ENCODE data around the gene URB1. TPM values are rescaled to one million over a fixed set of nuclear protein-coding genes. Genes with fewer than 3 reads are reported as not detected.
"Not testable (repeated sequence)": the region's sequence is repeated elsewhere in the genome, so short reads cannot be mapped to it uniquely, and the experiment has no call there.

Gene URB1
- total RNA-seq, 1 experiment from 2014 or later, result 18.1 TPM

DNA sequence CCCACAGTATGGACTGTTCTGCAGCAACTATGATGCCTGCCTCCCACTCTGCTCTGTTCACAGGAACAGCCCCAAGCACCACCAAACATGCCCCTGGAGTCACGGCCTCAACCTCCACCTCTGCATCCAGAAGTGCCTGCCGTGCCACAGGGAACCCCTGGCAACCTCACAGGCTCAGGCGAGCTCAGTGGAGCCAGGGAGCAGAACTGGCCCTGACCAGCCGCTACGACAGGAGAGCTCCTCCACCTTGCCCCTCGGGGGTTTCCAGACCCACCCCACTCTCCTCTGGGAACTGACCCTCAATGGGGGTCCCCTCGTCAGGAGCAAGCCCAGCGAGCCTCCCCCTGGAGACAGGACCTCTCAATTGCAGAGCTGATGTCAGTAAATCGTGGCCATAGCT lies 81.2 kb downstream of the URB1 start:
- BruUV-seq (replicated peaks), result no TSS peak
- DNase-seq (ENCODE audit: low read depth, low spot score) (no peak), ATAC-seq (no peak)
- Histone ChIP-seq H3K36me3 (ENCODE audit: control insufficient read depth, insufficient read depth, low read length) (no peaks in the 10 kb centered on the region), H3K9me3 (ENCODE audit: control insufficient read depth, insufficient read depth, low read depth, low read length) (no peaks in the 10 kb centered on the region), H3K27me3 (ENCODE audit: control insufficient read depth, insufficient read depth, low read length) (no peaks in the 10 kb centered on the region), H3K4me1 (ENCODE audit: control insufficient read depth, insufficient read depth, low read length) (no peaks in the 10 kb centered on the region), H3K27ac (ENCODE audit: low read length) (no peak overlapping the region), H3K4me3 (ENCODE audit: low read depth in 2 of 2, low read length in 2 of 2) (no peak overlapping the region)
- ChIA-PET POLR2A (no interaction called here), CTCF (no interaction called here)
- TF ChIP-seq SIN3A (IDR thresholded peaks at IDR 0.05; ENCODE audit: borderline replicate concordance, insufficient read depth, low read depth, low read length) (no peak), TCF7L2 (IDR thresholded peaks at IDR 0.05; ENCODE audit: low read depth, low read length) (no peak), POLR2AphosphoS5 (IDR thresholded peaks at IDR 0.05; ENCODE audit: low read depth, low read length) (no peak)
- TF ChIP-seq, protein P1, sequence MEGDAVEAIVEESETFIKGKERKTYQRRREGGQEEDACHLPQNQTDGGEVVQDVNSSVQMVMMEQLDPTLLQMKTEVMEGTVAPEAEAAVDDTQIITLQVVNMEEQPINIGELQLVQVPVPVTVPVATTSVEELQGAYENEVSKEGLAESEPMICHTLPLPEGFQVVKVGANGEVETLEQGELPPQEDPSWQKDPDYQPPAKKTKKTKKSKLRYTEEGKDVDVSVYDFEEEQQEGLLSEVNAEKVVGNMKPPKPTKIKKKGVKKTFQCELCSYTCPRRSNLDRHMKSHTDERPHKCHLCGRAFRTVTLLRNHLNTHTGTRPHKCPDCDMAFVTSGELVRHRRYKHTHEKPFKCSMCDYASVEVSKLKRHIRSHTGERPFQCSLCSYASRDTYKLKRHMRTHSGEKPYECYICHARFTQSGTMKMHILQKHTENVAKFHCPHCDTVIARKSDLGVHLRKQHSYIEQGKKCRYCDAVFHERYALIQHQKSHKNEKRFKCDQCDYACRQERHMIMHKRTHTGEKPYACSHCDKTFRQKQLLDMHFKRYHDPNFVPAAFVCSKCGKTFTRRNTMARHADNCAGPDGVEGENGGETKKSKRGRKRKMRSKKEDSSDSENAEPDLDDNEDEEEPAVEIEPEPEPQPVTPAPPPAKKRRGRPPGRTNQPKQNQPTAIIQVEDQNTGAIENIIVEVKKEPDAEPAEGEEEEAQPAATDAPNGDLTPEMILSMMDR (IDR thresholded peaks at IDR 0.05), result no peak
- TF ChIP-seq, protein P2, sequence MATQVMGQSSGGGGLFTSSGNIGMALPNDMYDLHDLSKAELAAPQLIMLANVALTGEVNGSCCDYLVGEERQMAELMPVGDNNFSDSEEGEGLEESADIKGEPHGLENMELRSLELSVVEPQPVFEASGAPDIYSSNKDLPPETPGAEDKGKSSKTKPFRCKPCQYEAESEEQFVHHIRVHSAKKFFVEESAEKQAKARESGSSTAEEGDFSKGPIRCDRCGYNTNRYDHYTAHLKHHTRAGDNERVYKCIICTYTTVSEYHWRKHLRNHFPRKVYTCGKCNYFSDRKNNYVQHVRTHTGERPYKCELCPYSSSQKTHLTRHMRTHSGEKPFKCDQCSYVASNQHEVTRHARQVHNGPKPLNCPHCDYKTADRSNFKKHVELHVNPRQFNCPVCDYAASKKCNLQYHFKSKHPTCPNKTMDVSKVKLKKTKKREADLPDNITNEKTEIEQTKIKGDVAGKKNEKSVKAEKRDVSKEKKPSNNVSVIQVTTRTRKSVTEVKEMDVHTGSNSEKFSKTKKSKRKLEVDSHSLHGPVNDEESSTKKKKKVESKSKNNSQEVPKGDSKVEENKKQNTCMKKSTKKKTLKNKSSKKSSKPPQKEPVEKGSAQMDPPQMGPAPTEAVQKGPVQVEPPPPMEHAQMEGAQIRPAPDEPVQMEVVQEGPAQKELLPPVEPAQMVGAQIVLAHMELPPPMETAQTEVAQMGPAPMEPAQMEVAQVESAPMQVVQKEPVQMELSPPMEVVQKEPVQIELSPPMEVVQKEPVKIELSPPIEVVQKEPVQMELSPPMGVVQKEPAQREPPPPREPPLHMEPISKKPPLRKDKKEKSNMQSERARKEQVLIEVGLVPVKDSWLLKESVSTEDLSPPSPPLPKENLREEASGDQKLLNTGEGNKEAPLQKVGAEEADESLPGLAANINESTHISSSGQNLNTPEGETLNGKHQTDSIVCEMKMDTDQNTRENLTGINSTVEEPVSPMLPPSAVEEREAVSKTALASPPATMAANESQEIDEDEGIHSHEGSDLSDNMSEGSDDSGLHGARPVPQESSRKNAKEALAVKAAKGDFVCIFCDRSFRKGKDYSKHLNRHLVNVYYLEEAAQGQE (IDR thresholded peaks at IDR 0.05; ENCODE audit: insufficient read depth in 1 of 2, low read depth in 2 of 2, low read length in 1 of 2), result no peak
- intact Hi-C loops (cut with micrococcal nuclease; ENCODE audit: unreplicated experiment), result no loop called here
- in situ Hi-C loops (cut with HindIII; ENCODE audit: low pct_unique_long_range_greater_than_20kb, low sequenced_read_pairs), result no loop called here

DNA sequence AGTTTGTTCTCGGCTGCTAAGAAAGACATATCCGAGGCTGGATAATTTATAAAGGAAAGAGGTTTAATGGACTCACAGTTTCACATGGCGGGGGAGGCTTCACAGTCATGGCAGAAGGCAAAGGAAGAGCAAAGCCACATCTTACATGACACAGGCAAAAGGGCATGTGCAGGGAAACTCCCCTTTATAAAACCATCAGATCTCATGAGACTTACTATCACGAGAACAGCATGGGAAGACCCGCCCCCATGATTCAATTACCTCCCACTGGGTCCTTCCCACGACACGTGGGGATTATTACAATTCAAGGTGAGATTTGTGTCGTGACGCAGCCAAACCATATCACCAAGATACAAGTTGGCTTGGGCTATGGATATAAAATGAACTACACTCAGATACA lies 81.8 kb downstream of the URB1 start:
- CTCF ChIA-PET; ATAC-seq; in situ Hi-C loops (cut with HindIII; ENCODE audit: low pct_unique_long_range_greater_than_20kb, low sequenced_read_pairs); H3K27ac ChIP-seq (ENCODE audit: low read length); DNase-seq (ENCODE audit: low read depth, low spot score); H3K36me3 ChIP-seq (ENCODE audit: control insufficient read depth, insufficient read depth, low read length); POLR2A ChIA-PET; H3K9me3 ChIP-seq (ENCODE audit: control insufficient read depth, insufficient read depth, low read depth, low read length); H3K4me3 ChIP-seq (ENCODE audit: low read depth in 2 of 2, low read length in 2 of 2); H3K4me1 ChIP-seq (ENCODE audit: control insufficient read depth, insufficient read depth, low read length); H3K27me3 ChIP-seq (ENCODE audit: control insufficient read depth, insufficient read depth, low read length); intact Hi-C loops (cut with micrococcal nuclease; ENCODE audit: unreplicated experiment); BruUV-seq (replicated peaks): not testable (repeated sequence)

DNA sequence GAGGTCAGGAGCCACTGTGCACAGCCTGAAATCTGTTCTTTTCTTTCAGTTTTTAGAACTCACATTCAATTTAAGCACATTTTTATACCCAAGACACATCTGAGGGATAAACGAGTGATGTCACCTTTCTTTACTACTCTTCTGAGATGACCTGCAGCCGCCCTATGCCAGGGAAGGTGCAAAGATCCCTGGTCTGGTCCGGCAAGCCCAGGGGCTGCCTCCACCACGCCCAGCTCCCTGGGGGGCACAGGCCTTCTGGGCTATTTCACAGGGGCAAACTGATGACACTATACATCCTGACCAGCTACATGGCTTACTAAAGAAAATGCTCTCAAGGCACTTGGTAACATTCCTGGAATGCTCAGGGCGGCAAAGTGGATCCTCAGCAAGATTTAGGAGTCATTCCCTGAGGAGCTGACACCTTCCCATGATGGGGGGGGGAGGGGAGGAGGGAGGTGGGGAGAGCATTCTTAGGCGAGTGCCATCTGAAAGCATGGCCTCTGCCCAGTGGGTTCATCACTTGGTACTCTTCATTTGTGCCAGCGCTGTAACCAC lies 82.8 kb downstream of the URB1 start:
- no peak overlapping the region for H3K4me3 ChIP-seq (ENCODE audit: low read depth in 2 of 2, low read length in 2 of 2)
- no peaks in the 10 kb centered on the region for H3K27me3 ChIP-seq (ENCODE audit: control insufficient read depth, insufficient read depth, low read length)
- intact Hi-C loops (cut with micrococcal nuclease; ENCODE audit: unreplicated experiment) (no loop called here), in situ Hi-C loops (cut with HindIII; ENCODE audit: low pct_unique_long_range_greater_than_20kb, low sequenced_read_pairs) (no loop called here)
- no peaks in the 10 kb centered on the region for H3K4me1 ChIP-seq (ENCODE audit: control insufficient read depth, insufficient read depth, low read length)
- no peak overlapping the region for H3K27ac ChIP-seq (ENCODE audit: low read length)
- H3K36me3 ChIP-seq (ENCODE audit: control insufficient read depth, insufficient read depth, low read length), result no peaks in the 10 kb centered on the region
- ChIA-PET POLR2A (no interaction called here), CTCF (no interaction called here)
- H3K9me3 ChIP-seq (ENCODE audit: control insufficient read depth, insufficient read depth, low read depth, low read length), result no peaks in the 10 kb centered on the region
- BruUV-seq (replicated peaks), result no TSS peak
- no peak for DNase-seq (ENCODE audit: low read depth, low spot score)
- TF ChIP-seq, protein P2 (IDR thresholded peaks at IDR 0.05; ENCODE audit: insufficient read depth in 1 of 2, low read depth in 2 of 2, low read length in 1 of 2), result no peak
- TF ChIP-seq SIN3A (IDR thresholded peaks at IDR 0.05; ENCODE audit: borderline replicate concordance, insufficient read depth, low read depth, low read length), result no peak
- no peak for TF ChIP-seq POLR2AphosphoS5 (IDR thresholded peaks at IDR 0.05; ENCODE audit: low read depth, low read length)
- TF ChIP-seq, protein P1 (IDR thresholded peaks at IDR 0.05), result no peak
- no peak for TF ChIP-seq TCF7L2 (IDR thresholded peaks at IDR 0.05; ENCODE audit: low read depth, low read length)
- ATAC-seq, result no peak
